HG02678 (cell line): ENCODE data around the gene MICAL2.

Experiments used
- ATAC-seq: cut with Tn5 transposase; IDR thresholded peaks from one replicate; pipeline ENCODE4 v1.9.1; 2021; ENCODE audit warnings: mild to moderate bottlenecking, moderate library complexity; ENCODE audit not compliant: unreplicated experiment

Gene MICAL2

DNA sequence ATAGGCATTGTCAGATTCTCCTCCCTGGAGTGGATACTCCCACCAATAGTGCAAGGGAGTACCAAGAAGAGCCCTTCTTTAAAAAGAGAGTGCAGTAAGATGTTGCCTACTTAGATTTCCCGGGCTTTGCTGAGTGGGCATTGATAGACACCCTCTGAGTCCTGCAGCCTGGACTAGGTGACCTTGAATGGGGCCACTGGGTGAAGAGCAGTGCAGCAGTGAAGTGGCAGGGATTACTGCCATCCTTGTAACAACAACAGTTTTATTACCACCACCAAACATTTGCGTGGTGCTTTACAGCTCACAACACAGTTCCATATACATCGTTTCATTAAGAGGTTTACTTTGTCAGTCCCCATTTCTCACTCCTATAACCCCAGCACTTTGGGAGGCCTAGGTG is 59.4 kb downstream of the MICAL2 start:
- ATAC-seq: no peak

DNA sequence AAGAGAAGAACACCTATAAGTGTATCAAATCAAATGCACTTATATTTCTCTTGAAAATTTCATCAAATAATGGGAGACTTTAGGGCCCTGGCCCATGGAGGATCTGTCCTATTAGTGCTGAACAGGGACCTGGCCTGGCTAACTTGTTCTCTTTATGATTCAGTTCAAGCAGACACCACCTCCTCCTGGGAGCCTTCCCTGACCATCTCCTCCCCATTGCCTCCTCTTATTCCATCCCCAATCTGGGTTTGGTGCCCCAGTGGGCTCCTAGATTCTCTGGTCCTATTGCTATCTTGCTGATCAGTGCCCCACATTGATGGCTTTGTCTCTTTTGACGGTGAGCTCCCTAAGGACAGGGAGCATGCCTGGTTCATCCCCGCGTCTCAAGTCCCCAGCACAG is 60.1 kb downstream of the MICAL2 start:
- ATAC-seq: no peak

DNA sequence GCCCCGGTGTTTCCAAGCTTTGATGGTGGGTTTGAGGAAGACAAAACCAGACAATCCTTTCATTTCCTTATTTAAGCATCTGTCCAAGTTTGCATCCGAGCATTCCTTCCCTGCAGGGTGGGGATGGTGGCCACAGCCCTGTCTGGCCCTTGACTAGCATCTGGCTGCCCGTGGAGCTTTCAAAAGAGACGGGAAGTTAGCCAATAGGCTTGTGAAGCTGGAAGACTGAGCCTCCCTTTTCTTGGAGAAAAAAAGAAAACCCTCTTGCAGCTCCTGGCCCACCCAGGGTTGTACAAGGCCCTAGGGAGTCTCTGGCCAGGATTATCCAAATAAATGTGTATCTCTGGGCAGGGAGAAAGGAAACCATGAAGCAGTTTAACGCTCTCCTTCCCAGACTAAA is 60.6 kb downstream of the MICAL2 start:
- no peak for ATAC-seq

DNA sequence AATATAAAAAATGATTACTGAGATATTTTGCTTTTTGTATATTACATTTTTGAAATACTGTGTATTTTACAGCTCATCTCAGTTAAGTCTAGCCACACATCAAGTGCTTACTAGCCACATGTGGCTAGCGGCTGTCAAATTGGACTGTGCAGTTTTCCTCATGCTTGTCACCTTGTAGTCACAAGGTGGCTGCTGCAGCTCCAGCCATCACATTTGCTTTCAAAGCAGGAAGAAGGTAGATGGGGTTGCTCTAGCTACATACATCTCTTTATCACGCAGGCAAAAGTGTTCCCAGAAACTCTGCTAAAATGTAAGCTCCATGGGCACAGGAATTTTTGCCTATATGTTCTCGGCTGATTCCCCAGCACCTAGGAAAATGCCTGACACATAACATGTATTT is 61.5 kb downstream of the MICAL2 start:
- no peak for ATAC-seq

DNA sequence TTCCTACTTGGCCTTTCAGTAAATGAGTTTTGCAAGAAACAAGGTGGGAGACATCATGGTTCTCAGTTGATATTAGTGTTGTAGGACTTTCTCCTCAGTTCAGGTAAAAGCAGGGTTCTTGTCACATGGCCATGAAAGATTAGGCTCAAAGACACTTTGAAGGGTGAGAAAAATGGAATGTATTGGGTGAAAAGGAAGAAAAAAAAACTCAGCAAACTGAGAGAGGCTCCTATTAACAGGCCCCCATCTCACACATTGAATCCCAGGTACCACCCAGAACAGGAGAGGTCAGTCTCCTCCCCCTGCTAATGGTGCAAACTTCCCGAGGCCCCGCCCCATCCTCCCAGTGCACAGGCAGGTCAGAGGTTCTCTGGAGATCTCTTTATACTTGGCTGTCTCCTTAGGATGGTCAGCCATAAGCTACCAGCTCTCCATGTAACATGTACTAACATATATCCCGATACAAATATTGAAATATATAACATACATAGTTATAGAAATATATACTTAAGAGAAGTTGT is 62.2 kb downstream of the MICAL2 start:
- ATAC-seq: no peak

DNA sequence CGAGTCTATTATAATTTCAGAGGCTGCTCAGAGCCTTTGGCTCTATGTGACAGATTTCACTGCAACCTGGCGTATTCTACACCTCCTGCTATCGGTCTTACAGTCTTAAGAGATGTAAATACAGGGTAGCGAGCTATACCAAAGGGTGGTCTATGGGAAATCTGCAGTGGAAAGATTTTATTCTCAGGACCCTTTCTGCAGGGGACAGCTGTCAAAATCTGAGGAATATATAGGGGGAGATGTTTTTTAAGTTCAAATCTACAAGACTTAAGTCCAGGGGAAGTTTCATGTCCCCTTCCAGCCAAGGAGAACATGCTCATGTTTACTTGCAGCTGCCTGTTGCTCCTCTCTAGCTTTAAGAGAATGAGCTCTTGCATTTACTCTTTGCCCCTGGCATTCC is 62.7 kb downstream of the MICAL2 start:
- no peak for ATAC-seq

DNA sequence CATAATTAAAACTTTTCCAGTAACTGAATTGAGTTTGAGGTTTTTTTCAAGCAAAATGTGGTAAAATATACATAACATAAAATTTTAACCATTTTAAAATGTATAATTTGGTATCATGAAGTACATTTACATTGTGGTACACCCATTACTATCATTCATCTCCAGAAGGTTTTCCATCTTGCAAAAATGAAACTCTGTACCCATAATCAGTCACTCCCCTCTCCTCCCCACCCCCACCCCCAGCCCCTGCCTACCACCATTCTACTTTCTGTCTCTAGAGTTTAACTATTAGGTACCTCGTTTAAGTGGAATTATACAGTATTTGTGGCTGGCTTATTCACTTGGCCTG is 63.7 kb downstream of the MICAL2 start:
- ATAC-seq: peak; percentile 36

DNA sequence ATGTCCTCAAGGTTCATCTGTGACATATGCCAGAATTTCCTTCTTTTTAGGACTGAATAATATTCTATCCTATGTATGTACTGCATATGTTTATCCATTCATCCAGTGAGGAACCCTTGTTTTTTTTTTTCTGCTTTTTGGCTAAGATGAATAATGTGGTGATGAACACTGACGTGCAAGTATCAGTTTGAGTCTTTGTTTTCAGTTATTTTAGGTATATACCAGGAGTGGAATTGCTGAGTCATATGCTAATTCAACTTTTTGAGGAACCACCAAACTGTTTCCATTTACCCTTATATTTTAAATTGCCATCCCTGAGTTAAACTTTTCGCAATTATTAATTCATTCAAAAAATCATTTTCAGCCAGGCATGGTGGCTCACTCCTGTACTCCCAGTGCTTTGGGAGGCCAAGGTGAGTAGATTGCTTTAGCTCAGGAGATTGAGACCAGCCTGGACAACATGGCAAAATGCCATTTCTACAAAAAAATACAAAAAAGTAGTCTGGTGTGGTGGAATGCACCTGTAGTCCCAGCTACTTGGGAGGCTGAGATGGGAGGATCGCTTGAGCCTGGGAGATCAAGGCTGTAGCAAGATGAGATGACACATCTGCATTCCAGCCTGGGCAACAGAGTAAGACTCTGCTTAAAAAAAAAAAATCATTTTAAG is 64.2 kb downstream of the MICAL2 start:
- ATAC-seq: peak; percentile 78

DNA sequence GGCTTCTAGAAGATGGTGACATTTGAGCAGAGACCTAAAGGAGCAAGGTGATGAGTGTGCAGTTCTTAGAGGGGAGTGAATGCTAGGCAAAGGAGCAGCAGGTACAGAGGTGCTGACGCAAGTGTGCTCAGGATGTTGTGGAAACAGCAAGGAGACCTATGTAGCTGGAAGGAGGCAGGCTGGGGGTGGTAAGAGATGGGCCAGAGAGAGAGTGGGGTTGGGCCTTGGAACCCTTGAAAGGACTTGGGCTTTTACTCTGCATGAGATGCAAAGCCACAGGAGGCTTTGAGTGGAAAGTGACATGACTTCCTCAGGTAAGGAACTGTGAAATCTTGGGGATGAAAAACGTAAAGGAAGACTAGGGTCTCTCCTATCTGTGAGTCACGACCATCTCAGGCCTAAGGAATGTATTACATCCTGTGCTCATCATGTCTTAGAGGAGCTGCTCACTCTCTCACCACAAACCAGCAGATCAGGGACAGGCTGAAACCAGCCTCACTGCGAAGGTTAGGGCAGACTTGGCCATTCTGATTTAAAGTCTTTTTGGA is 65.4 kb downstream of the MICAL2 start:
- no peak for ATAC-seq

DNA sequence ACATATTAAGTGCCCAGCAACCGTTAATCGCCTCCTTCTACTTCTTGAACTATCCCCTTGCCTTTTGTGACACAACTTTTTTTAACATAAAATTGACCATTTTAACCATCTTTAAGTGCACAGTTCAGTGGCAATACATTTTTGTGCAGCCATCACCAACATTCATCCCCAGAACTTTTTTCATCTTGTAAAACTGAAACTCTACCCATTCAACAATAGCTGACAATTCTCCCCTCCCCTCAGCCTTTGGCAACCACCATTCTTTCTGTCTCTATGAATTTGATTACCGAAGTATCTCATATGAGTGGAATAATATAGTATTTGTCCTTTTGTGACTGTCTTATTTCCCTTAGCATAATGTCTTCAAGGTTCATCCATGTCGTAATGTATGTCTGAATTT is 66.0 kb downstream of the MICAL2 start:
- ATAC-seq: no peak

DNA sequence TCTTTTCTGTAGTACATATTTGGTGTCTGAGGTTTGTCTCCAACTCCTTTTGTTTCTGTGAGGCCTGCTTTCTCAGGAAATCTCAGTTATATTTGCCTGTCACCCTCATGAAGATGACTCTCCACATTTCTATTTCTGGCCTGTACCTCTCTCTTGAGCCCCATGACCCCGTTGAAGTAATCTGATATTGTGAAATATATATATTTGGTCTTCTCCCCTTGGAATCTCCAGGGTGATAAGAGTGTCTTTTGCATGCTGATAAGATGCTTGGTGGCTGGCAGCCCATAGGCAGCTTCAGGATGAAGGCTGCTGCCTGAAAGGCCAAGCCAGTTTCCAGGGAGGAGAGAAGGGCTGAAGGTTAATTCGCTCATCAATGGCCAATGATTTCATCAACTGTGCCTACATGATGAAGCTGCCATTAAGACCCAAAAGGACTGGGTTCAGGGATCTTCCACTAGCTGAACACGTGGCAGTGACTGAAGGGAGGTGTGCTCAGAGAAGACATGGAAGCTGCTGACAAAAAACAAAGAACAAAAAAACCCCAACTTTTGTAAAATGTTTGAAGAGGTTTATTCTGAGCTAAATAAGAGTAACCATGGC is 67.4 kb downstream of the MICAL2 start:
- no peak for ATAC-seq

DNA sequence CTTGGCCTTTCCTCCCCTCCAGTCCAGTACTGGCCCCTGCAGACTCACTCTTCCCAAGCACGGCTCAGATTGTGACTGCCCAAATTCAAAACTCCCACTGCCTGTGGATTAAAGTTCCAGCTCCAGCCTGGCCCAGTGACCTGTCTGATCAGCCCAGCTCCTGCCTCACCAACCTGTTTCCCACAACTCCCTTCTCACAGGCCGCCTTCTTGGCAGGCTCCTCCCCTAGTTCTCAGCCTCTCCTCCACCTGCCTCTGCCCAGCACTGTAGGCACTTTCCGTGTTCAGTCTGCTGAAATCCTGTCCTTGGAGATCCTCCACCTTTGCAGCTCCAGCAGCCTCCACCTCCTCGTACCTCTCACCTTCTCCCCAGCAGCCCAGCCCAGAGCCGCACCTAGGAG is 68.6 kb downstream of the MICAL2 start:
- no peak for ATAC-seq

DNA sequence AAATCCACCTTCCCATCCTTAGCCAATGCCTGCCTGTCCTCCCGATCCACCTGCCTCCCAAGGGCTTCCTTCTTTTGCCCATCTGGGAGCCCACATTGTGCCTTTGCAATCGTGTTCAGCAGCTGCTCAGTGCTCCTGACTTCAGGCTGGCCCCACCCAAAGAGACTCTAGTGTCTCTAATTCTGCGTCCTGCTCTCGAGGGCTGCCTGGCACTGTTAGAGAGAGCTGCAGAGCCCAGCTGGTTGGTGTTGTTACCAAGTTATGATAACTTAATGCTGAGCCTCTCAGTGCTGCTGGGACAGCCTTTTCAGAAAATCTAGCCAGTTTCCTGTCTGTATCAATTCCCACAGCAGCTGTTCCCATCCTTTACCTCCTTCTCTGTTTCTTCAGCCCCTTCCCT is 69.1 kb downstream of the MICAL2 start:
- no peak for ATAC-seq

DNA sequence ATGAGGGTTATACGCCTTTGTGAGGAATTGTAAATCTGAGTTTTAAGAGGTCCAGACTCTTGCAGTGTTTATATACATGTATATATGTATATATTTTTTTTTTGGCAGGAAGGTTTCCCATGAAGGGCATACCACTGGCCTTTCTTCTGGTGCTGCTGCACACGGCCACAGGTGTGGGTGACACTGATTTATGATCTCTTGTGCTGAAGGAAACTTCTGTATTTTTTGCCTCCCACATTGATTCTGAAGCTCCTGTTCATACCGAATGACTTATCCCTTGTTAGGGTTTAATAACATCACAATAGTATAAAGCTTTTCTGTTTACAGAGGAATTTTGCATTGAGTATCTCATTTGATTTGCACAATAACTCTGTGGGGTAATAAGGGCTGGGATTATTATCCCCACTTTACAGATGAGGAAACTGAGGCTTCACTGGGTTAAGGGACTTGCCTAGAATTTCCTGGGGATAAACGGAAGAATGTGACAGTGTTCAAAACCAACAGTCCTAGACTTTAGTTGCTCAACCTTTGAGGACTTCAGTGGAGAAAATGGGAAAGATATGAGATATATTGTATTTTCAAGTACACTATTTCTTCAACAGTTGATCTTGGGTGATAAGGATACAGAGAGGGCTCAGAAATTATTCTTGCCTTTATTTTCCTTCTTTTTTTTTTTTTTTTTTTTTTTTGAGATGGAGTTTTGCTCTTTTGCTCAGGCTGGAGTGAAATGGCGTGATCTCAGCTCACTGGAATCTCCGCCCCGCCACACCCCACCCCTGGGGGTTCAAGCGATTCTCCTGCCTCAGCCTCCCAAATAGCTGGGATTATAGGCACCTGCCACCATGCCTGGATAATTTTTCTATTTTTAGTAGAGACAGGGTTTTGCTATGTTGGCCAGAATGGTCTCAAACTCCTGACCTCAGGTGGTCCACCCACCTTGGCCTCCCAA is 70.1 kb downstream of the MICAL2 start:
- ATAC-seq: no peak

DNA sequence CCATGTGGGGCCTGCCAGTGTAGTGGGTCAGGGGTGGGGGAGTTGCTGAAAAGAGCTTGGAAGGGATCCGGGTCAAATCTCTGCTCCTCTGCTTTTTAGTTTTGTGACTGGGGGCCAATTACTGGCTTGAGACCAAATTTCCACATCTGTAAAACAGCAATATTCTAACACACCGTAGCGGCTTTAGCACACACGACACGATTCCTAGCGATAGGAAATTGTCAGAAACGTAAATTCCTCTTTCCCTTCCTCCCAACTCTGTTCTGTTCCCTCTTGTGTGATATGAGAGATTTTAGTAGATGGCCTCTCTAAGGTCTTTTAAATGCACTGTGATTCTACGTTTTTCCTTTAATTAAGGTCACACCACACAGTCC is 71.9 kb downstream of the MICAL2 start:
- no peak for ATAC-seq

DNA sequence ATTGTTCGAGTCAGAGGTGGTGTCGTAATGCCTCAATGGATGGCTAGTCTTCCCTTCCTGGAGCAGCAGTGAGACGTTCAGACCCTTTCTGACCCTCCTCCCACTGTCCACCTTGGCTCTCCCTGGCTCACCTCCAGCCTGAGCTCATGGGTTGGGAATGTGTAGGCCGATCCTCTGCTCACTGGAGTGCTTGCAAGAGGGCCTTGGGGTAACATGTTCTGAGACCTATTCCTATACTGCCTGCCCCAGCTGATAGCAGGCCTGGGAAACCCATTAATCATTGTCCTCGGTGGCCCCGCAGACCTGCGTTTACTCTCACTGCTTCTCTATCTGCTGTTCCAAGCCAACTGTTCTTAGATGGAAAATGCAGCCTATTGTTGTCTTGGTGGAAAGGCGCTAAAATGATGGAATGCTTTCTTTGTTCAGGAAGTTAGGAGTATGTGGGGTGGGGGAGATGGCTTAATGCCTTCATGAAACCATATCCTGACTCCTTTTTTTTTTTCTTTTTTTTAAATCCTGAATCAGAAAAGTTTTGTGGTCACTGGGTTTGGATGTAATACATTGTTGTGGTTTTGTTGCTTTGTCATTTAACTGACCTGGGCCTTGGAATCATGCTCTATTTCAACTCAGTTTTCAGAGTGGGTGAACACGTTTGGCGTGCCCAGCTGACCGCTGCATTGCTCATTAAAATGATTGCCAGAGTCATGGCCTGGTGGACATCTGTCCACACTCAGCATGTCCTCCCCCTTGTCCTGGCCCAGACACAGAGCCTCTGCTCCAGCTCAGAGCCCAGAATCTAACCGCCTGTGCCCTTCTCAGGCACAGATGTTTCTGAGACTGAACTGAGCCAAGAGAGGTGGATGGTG is 72.5 kb downstream of the MICAL2 start:
- no peak for ATAC-seq

DNA sequence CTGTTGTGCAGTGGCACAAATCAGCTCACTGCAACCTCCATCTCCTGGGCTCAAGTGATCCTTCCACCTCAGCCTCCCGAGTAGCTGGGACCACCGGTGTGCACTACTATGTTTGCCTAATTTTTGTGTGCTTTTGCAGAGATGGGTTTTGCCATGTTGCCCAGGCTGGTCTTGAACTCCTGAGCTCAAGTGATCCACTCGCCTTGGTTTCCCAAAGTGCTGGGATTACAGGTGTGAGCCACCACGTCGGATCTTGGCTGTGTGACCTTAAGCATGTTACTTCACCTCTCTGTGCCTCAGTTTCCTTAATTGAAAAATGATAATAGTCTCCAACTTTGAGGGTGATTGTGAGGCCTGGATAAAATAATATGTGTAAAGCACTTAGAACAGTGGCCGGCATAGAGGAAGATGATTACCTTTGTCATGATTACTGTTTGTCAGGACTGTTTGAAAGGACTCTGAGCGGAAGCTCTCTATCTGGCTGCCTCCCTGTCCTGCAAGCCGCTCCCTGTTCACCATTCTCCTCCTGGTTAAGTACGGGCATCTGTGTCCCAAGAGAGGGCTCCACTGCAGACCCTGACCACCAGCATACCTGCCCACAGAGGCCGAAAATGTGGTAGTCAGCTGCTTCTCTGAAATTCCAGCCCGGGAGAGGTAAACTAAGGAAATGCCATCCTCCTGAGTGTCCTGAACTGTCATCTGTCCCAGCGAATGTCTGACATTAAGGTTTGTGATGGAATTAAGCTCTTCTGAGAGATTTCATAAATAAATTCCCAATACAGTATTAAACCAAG is 73.6 kb downstream of the MICAL2 start:
- ATAC-seq: no peak

DNA sequence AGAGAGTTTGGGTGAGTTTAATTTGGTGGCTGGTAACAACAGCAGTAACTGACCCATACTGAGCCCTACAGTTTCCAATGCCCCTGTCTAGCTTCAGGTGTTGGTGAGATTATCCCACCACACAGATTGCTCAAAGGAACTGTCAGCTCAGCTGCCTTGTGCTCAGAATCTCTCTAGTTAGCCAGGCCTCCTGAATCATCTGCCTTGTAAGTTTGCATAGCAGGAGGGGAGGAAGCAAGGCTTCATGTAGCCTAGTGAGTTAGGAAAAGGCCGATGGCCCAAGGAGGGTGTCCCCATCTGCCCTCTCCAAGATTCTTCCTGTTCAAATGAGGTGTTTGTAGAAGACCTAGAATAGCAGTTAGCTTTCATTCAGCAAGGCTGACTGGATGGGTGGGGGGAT is 74.3 kb downstream of the MICAL2 start:
- no peak for ATAC-seq

DNA sequence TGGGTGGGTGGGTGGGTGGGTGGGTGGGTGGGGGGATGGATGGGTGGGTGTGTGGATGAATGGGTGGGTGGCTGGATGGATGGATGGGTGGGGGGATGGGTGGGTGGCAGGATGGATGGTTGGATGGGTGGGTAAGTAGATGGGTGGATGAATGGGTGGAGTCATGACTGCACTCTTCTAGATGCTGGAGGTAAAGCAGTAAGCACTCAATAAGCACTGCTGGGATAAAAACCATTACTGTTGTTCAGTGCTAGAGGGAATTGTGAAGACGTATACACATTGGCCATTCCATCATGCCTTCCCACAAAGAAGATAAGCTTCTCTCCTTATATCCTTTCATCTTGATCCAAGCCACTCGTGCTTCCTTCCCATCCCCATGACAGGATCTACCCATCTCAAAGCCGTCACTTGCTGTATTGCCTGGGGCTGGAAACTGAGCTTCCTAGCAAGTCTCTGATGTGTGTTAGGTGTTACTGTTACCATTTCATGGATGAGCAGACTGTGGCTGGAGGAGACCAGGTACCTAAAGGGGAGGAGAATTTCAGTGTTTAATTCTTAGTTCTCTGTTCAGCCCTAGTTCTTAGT is 74.8 kb downstream of the MICAL2 start:
- no peak for ATAC-seq
